Left ventricle myocardium inferior (tissue), 1 donor: ENCODE results near the gene KIF9. TPM values are rescaled to one million over a fixed set of nuclear protein-coding genes. Genes with fewer than 3 reads are reported as not detected.
"Not testable (repeated sequence)": the region's sequence is repeated elsewhere in the genome, so short reads cannot be mapped to it uniquely, and the experiment has no call there.

ENCODE experiments used
- DNase-seq: peaks from one replicate; pipeline ENCODE4 v3.0.0-alpha.2; 2020
- H3K27ac ChIP-seq: fragments of 200-600 bp; replicated peaks from 2 replicates; pipeline ENCODE4 v1.8.0; 2021
- H3K27me3 ChIP-seq: fragments of 200-600 bp; 2 replicates; pipeline ENCODE4 v1.8.0; 2021; ENCODE audit warnings: low read depth
- H3K36me3 ChIP-seq: fragments of 200-600 bp; 2 replicates; pipeline ENCODE4 v1.8.0; 2021
- H3K4me1 ChIP-seq: fragments of 200-600 bp; 2 replicates; pipeline ENCODE4 v1.8.0; 2021
- H3K4me3 ChIP-seq: fragments of 200-600 bp; 2 replicates; pipeline ENCODE4 v1.8.0; 2021; ENCODE audit warnings: mild to moderate bottlenecking, moderate library complexity
- H3K9me3 ChIP-seq: fragments of 200-600 bp; replicated peaks from 2 replicates; pipeline ENCODE4 v1.8.0; 2021
- CTCF ChIP-seq: fragments of 200-600 bp; IDR thresholded peaks from 2 replicates; pipeline ENCODE4 v1.8.0; 2021; ENCODE audit warnings: antibody characterized with exemption, mild to moderate bottlenecking, borderline replicate concordance
- intact Hi-C: fragments of 100-400 bp; cut with micrococcal nuclease; formaldehyde crosslinking; loops from one replicate; pipeline ENCODE4 v1.11.0; 2022
- total RNA-seq: library from RNA; stranded (reverse); fragmentation: NEBNext Ultra II Directional; extraction: Animal tissue kit (Norgen Biotek cat#: 25700); gene quantifications from one replicate; pipeline ENCODE4 v1.2.1, GENCODE V29; 2021
- donor health status: DM: no; HTN: yes; CAD: no; lungs with severe emphysema.

The KIF9 gene
- total RNA-seq, 1 donor from 2014 or later = 13.5 TPM

GRCh38 chr3:47227678-47228077 is 54.9 kb downstream of the KIF9 start:
- H3K4me3 ChIP-seq = peak overlapping the region; percentile 20
- intact Hi-C loops = no loop called here
- peak; percentile 25 for DNase-seq

GRCh38 chr3:47225310-47225906 is 57.2 kb downstream of the KIF9 start:
- no peak for DNase-seq
- Histone ChIP-seq H3K4me1 (peaks cover 11% of the 10 kb centered on the region), H3K36me3 (no peaks in the 10 kb centered on the region), H3K27me3 (no peaks in the 10 kb centered on the region), H3K4me3 (no peak overlapping the region), H3K27ac (no peak overlapping the region), H3K9me3 (no peaks in the 10 kb centered on the region)
- no peak for TF ChIP-seq CTCF
- intact Hi-C loops = no loop called here

More at GRCh38 chr3:47227678-47228077, 54.9 kb downstream of the KIF9 start:
- H3K4me1 ChIP-seq = peaks cover 11% of the 10 kb centered on the region
- H3K36me3 ChIP-seq = no peaks in the 10 kb centered on the region
- H3K27me3 ChIP-seq = no peaks in the 10 kb centered on the region
- TF ChIP-seq CTCF = no peak
- H3K27ac ChIP-seq = peak overlapping the region; percentile 52
- H3K9me3 ChIP-seq = no peaks in the 10 kb centered on the region

DNA sequence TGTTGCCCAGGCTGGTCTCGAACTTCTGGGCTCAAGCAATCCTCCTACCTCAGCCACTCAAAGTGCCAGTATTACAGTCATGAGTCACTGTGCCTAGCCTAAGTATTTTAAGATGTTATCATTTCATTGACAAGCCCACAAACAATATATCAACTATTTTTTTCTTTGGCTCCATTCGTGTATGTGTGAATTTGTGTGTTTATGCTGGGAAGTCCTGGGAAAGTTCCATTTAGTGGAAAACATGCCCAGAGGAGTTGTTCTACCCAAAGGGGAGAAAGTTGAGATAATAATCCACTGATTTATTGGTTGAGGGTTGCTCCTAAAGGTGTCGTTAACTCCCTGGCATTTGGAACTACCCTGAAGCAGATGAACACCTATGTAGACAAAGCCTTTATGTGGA is 58.8 kb downstream of the KIF9 start:
- TF ChIP-seq CTCF = no peak
- Histone ChIP-seq H3K27ac (no peak overlapping the region), H3K9me3 (no peaks in the 10 kb centered on the region), H3K36me3 (no peaks in the 10 kb centered on the region), H3K4me3 (no peak overlapping the region), H3K4me1 (peaks cover 11% of the 10 kb centered on the region), H3K27me3 (no peaks in the 10 kb centered on the region)
- intact Hi-C loops = no loop called here
- DNase-seq = no peak

DNA sequence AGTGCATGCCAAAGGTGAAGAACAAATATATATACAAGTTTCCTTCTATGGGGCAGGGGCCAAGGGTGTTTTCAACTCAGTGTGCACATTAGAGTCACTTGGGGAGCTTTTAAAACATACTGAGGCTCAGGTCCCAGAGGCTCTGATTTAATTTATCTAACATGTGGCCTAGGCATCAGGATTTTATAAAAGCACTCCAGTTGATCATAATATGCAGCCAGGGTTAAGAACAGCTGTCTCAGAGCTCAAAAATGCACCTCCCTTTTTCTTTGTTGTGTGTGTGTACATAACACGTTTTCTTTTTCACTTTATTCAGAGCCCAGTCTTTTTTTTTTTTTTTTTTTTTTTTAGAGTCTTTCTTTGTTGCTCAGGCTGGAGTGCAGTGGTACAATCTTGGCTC is 60.8 kb downstream of the KIF9 start:
- Histone ChIP-seq H3K27me3 (no peaks in the 10 kb centered on the region), H3K4me3 (no peak overlapping the region), H3K9me3 (no peaks in the 10 kb centered on the region), H3K4me1 (no peaks in the 10 kb centered on the region), H3K27ac (no peak overlapping the region), H3K36me3 (no peaks in the 10 kb centered on the region)
- intact Hi-C loops = no loop called here
- no peak for DNase-seq
- no peak for TF ChIP-seq CTCF

DNA sequence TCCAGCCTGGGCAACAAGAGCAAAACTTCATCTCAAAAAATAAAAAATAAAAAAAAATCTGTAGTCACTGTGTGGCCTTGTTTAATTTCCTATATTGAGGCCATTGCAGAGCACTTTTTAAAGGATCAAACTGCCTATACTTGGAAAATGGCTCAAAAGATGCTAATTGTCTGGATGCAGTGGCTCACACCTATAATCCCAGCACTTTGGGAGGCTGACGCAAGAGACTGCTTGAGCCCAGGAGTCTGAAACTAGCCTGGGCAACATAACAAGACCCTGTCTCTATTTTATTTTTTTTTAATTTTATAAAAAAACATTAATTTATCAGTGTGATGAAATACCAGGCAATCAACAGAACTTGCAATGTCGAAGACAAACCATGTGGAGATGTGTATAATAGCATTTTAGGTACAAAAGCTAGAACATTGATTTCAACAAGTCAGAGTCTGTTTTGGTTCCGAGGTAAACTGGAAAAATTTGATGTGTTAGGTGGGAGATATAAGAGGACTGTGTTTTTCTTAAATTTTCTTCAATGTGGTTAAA is 71.7 kb downstream of the KIF9 start:
- no peak for TF ChIP-seq CTCF
- peaks cover 6% of the 10 kb centered on the region for H3K36me3 ChIP-seq
- no peaks in the 10 kb centered on the region for H3K9me3 ChIP-seq
- no peak for DNase-seq
- H3K27me3 ChIP-seq = no peaks in the 10 kb centered on the region
- H3K4me1 ChIP-seq = no peaks in the 10 kb centered on the region
- intact Hi-C loops = no loop called here
- no peak overlapping the region for H3K4me3 ChIP-seq
- no peak overlapping the region for H3K27ac ChIP-seq

- H3K27me3 ChIP-seq, H3K9me3 ChIP-seq, H3K27ac ChIP-seq, H3K4me1 ChIP-seq, H3K4me3 ChIP-seq, intact Hi-C loops, H3K36me3 ChIP-seq, DNase-seq: not testable (repeated sequence)
Observed at GRCh38 chr3:47206022-47206421, 76.6 kb downstream of the KIF9 start.
